Astrocyte (in vitro differentiated cells and primary cell): ENCODE measurements around the gene PLEKHN1.

Source experiments
- CTCF ChIP-seq: IDR thresholded peaks from 2 replicates; pipeline ENCODE4 v1.5.1; 2011; ENCODE audit warnings: low read depth, mild to moderate bottlenecking, inconsistent platforms, low read length, moderate library complexity; ENCODE audit not compliant: insufficient read depth
- EZH2 ChIP-seq: IDR thresholded peaks from 2 replicates; pipeline ENCODE4 v1.6.1; 2012; ENCODE audit warnings: mild to moderate bottlenecking, low read length, inconsistent platforms; ENCODE audit not compliant: insufficient read depth

- TF ChIP-seq EZH2 (no peak), CTCF (no peak)
Measured at GRCh38 chr1:953524-954320, 12.6 kb upstream of the PLEKHN1 start.
